HG03175 (cell line): ENCODE data around the gene TMPRSS11D.
A peak's percentile ranks its signal among the peaks of the same experiment; 100 is the strongest.

ENCODE experiments used
- ATAC-seq: cut with Tn5 transposase; IDR thresholded peaks from one replicate; pipeline ENCODE4 v1.9.1; 2021; ENCODE audit warnings: mild to moderate bottlenecking, moderate library complexity; ENCODE audit not compliant: unreplicated experiment

The TMPRSS11D gene

GRCh38 chr4:67891645-67892044 is 7.8 kb upstream of the TMPRSS11D start:
- ATAC-seq = no peak

DNA sequence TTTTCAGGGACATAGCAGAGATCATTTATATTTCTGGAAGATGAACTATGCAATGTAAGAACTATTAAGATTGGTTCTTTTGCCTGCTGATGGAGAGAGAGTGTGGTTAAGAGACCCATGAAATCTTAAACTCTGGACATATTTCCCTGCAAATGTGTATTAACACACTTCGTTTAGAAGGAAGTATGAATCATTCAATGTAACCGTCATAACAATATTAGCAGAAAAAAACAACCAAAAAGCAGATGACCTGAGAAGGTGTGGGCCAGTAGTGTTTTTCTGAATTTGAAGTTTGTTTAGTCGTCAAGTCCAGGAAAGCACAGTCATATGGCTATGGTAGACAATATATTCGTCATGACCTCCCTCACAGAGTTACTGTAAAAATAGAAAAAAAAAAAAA is 2.5 kb upstream of the TMPRSS11D start:
- ATAC-seq = no peak

DNA sequence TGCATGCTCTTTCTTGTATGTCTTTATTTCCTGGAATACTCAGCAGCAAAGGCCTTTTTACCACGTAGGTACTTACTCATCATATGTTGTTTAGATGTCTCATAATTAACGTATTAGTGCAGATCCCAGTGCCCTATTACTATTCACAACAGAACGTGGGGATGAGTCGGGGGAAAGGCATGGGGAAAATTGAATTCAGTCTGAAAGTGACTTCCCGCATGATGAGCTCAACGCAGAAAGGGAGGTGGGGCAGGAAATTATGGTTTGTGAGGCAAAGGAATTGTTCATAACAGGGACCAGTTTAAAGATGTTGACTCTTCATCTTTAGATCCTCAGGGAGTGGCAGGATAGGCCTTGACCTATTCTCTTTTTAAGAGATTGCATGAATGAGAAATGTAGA is 2.0 kb upstream of the TMPRSS11D start:
- ATAC-seq = no peak

DNA sequence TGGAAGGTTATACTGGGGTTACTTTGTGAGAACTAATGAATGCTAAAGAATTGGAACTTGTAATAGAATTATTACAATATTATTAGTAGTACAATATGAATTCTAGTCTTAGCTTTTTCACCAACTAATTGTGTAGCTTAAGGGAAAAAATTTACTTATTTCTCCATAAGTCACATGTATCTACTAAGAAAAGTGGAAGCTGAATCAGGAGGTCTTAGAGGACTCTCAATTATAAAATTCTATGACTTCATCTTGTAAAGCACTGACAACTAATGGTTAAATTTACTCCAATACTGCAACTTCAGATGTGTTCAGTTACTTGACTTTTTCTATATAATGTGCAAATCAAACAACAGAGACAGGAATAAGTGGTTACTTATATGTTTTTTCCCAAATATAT is 899 bp upstream of the TMPRSS11D start:
- ATAC-seq = no peak

DNA sequence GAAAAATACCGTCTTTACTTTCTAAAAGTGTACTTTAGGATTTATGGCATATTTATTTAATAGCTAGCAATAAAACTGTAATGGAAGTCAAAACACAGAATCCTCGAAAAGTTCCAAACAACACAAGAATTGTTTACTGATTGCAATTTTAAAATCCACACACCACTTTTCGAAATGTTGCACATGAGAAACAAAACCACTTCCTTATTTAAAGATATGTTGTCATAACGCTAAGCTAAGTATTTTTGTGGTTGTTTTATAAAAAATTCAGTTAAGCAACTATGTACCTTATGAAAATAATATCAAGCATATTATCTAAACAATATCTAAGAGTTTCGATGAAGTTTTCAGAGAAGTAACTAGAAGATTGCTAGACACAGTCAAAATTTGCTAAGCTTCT is 344 bp downstream of the TMPRSS11D start:
- no peak for ATAC-seq

- ATAC-seq = no peak
These were observed 2.8 kb downstream of the TMPRSS11D start for GRCh38 chr4:67880866-67881610.

- ATAC-seq = no peak
These were observed 4.3 kb downstream of the TMPRSS11D start for GRCh38 chr4:67879486-67879885.

GRCh38 chr4:67877086-67877485 is 6.7 kb downstream of the TMPRSS11D start:
- ATAC-seq = no peak

GRCh38 chr4:67874986-67875385 is 8.8 kb downstream of the TMPRSS11D start:
- no peak for ATAC-seq

DNA sequence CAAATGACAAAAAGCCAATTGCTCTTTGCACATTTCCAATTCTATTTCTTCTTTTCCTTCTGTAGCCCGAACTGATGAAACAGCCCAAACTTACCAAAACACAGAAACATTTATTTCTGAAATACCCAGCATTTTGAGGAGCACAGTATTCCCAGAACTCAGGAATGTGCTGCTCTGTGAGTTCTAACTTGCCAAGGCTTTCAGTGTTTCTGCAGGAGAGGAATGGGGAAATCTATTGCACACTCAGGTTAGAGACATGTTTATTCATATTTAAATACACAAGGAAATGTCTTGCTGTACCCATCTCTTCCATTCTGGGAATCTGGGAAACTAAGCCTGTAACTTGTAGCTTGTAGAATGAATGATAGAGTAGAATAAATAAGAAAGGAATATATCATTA is 10.7 kb downstream of the TMPRSS11D start:
- no peak for ATAC-seq

GRCh38 chr4:67871867-67872266 is 11.9 kb downstream of the TMPRSS11D start:
- ATAC-seq = peak; percentile 79

DNA sequence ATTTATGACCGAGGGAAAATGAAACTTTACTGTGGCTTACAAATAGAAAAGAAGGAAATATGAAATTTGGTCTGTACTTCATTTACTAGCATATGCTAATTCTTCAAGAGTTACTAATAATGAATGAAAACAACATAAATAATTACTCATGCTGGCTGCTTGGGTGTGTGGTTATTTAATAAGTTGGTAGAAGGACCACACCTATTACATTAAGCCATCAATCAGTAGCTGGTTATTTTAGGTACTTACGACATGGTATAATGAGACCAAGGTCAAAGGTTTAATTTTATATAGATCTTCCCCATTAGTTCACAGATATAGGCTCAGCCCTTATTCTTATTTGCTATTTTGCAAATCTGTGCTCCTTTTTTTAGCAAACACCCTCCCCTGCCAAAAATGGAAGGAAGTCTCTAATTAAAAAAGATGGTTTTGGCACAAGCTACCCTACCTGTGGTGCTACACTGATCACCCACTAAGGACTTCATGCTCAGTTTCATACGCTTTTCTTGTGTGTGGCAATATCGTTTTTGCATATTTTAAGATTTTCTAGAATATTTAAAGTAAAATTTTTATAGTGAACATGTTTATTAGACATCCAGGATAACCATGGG is 14.1 kb downstream of the TMPRSS11D start:
- ATAC-seq = no peak

GRCh38 chr4:67861513-67861912 is 22.3 kb downstream of the TMPRSS11D start:
- ATAC-seq = no peak

- ATAC-seq = no peak
These were observed 30.5 kb downstream of the TMPRSS11D start for GRCh38 chr4:67853336-67853735.

DNA sequence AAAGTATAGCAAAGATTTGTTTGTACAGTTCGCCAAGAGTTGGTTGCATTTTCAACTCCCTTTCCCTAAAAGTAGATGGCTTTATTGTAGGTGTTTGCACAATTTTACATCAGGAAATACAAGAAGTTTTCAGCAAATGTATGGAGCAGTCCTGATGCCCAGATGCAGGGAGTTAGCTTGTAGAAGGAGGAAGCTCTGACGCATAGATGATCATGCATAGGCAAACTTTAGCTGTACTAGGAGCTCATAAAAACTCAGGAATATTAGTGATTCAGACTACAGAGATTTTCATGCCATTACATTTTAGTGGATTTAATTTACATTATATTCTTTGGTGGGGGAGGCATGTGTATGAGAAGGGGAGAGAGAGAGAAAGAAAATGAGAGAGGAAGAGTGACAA is 62.9 kb downstream of the TMPRSS11D start:
- ATAC-seq = no peak

- ATAC-seq = no peak
These were observed 73.8 kb downstream of the TMPRSS11D start for GRCh38 chr4:67810011-67810410.

DNA sequence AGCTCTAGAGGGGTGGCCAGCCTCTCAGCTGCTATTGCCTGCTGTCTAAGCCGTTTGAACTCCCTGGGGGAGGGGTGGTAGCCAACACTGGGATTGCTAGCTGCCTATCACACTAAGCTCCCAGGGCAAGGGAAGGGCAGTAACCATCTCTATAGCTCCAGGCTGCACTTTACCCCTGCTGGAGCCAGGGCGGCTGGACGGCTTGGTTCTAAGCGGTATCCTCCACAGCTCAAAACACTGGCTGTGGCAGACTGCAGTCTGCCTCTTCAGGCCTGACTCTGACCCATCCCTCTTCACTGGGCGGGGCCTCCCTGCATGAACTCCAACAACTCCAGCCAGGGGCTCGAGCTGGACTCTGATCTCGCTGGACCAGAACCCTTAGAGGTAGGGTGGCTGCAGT is 74.3 kb downstream of the TMPRSS11D start:
- ATAC-seq = no peak

DNA sequence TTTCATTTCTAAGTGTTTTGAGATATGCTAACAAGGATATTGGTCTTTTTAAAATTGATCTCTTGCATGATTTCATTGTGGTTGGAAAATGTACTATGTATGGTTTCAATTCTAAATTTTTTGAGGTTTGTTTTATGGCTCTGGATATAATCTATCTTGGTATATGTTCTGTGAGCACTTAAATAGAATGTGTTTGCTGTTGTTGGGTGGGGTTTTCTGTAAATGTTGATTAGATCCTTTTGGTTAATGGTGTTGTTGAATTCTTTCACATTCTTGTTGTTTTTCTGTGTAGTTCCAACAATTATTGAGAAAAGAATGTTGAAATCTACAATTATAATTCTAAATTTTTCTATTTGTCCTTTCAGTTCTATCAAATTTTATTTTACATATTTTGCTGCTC is 87.0 kb downstream of the TMPRSS11D start:
- no peak for ATAC-seq

GRCh38 chr4:67790721-67791120 is 93.1 kb downstream of the TMPRSS11D start:
- ATAC-seq = no peak

- no peak for ATAC-seq
These were observed 96.5 kb downstream of the TMPRSS11D start for GRCh38 chr4:67787311-67787710.

DNA sequence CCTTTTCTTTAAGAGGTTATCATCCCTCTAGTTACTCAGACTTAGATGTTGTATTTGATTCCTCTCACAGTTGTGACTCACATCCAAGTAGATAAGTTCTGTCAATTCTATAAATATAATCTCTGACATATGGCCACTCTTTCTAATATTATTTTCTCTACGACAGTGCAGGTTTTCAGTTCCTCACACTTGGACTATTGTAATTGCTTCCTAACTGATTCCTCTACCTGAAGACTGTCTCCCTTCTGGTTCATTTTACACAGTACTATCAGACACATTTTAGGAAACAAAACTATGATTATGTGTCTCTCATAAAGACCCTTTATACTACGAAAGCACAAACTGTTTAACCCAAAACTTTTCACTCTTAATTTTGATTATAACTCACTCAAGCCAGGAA is 98.3 kb downstream of the TMPRSS11D start:
- no peak for ATAC-seq

DNA sequence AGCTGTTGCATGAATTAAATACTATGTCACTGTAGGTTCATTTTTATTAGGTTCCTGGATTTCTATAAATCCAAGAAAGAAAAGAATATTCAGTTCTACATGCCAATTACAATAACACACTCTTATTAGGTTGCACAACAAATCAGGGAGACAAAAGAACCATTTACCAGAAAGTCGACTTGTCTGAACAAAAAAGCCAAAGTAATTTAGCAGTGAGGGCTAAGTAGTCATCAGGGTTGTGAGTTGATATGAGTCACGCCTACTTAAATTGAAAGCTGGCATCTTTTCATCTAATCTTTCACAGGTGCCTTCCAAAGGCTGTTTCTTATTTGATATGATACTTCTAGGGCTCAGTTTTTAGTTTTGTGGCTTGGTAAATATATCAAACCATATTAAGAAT is 104.2 kb downstream of the TMPRSS11D start:
- ATAC-seq = no peak

GRCh38 chr4:67776746-67777145 is 107.1 kb downstream of the TMPRSS11D start:
- ATAC-seq = no peak
